OCI-LY1 (cell line): ENCODE data around the gene FUT8.

Experiments used
- H2AFZ ChIP-seq: fragments of 200-600 bp; sonication (generic), shearing (Covaris generic); 2 replicates; pipeline ENCODE4 v1.6.0; 2014; ENCODE audit warnings: antibody characterized with exemption, mild to moderate bottlenecking, low read length
- H3F3A ChIP-seq: fragments of 200-600 bp; sonication (generic), shearing (Covaris generic); 2 replicates; pipeline ENCODE4 v1.6.0; 2014; ENCODE audit warnings: mild to moderate bottlenecking, antibody characterized with exemption, low read length, moderate library complexity; ENCODE audit not compliant: insufficient read depth
- H3K27ac ChIP-seq: fragments of 200-600 bp; sonication (generic); 2 replicates; pipeline ENCODE4 v1.5.1; 2014; ENCODE audit warnings: low read length, mixed run types, mild to moderate bottlenecking, low read depth; ENCODE audit not compliant: poor library complexity, severe bottlenecking
- H3K27me3 ChIP-seq: fragments of 200-600 bp; sonication (generic); 2 replicates; pipeline ENCODE4 v1.6.0; 2014; ENCODE audit warnings: antibody characterized with exemption, mild to moderate bottlenecking, low read length, moderate library complexity; ENCODE audit not compliant: insufficient read depth
- H3K36me3 ChIP-seq: fragments of 200-600 bp; sonication (generic); 2 replicates; pipeline ENCODE4 v1.6.1; 2014; ENCODE audit warnings: mild to moderate bottlenecking, antibody characterized with exemption, low read length, moderate library complexity, mixed read lengths; ENCODE audit not compliant: insufficient read depth
- H3K4me1 ChIP-seq: fragments of 200-600 bp; sonication (generic); 2 replicates; pipeline ENCODE4 v1.5.1; 2014; ENCODE audit warnings: mild to moderate bottlenecking, low read length, moderate library complexity; ENCODE audit not compliant: insufficient read depth, severe bottlenecking
- H3K4me2 ChIP-seq: fragments of 200-600 bp; sonication (generic), shearing (Covaris generic); 2 replicates; pipeline ENCODE4 v1.6.1; 2014; ENCODE audit warnings: low read length
- H3K4me3 ChIP-seq: fragments of 200-600 bp; sonication (generic); 2 replicates; pipeline ENCODE4 v1.5.1; 2014; ENCODE audit warnings: low read length, low read depth, mild to moderate bottlenecking, mixed read lengths; ENCODE audit not compliant: poor library complexity, severe bottlenecking
- H3K79me2 ChIP-seq: fragments of 200-600 bp; shearing (Covaris generic); 2 replicates; pipeline ENCODE4 v1.6.1; 2016; ENCODE audit warnings: mixed run types, low read length, mixed read lengths; ENCODE audit not compliant: insufficient read depth
- H3K9ac ChIP-seq: fragments of 200-600 bp; sonication (generic), shearing (Covaris generic); 2 replicates; pipeline ENCODE4 v1.6.1; 2014; ENCODE audit warnings: mild to moderate bottlenecking, low read length, mixed read lengths
- H3K9me2 ChIP-seq: fragments of 200-600 bp; sonication (generic), shearing (Covaris generic); 2 replicates; pipeline ENCODE4 v1.6.1; 2014; ENCODE audit warnings: low read depth, mild to moderate bottlenecking, low read length, mixed read lengths
- H3K9me3 ChIP-seq: fragments of 200-600 bp; shearing (Covaris generic); 2 replicates; pipeline ENCODE4 v1.6.1; 2014; ENCODE audit warnings: low read length, mixed read lengths
- H4K20me1 ChIP-seq: fragments of 200-600 bp; sonication (generic), shearing (Covaris generic); 2 replicates; pipeline ENCODE4 v1.6.0; 2016; ENCODE audit warnings: mild to moderate bottlenecking, low read length; ENCODE audit not compliant: insufficient read depth
- CTCF ChIP-seq: fragments of 200-600 bp; sonication (generic), shearing (Covaris generic); IDR thresholded peaks from 2 replicates; pipeline ENCODE4 v1.5.1; 2017; ENCODE audit warnings: mild to moderate bottlenecking, antibody characterized with exemption, low read length, moderate library complexity, mixed read lengths
- EZH2 ChIP-seq: fragments of 200-600 bp; sonication (generic), shearing (Covaris generic); IDR thresholded peaks from 2 replicates; pipeline ENCODE4 v1.8.0; 2017; ENCODE audit warnings: borderline replicate concordance, mixed run types, mild to moderate bottlenecking, antibody characterized with exemption, low read length, moderate library complexity, mixed read lengths

Gene FUT8

GRCh38 chr14:65618996-65619395, 206.5 kb downstream of the FUT8 start:
- H3K4me1 ChIP-seq: no peaks in the 10 kb centered on the region
- peaks cover 11% of the 10 kb centered on the region for H3K36me3 ChIP-seq
- H3K9me2 ChIP-seq: no peaks in the 10 kb centered on the region
- H4K20me1 ChIP-seq: no peaks in the 10 kb centered on the region
- no peaks in the 10 kb centered on the region for H3K79me2 ChIP-seq
- H3K27ac ChIP-seq: no peak overlapping the region
- no peaks in the 10 kb centered on the region for H3K9me3 ChIP-seq
- H3K4me3 ChIP-seq: no peak overlapping the region
- no peaks in the 10 kb centered on the region for H3K27me3 ChIP-seq
- H3K4me2 ChIP-seq: no peak overlapping the region
- H2AFZ ChIP-seq: no peak overlapping the region
- H3K9ac ChIP-seq: no peak overlapping the region
- no peak for TF ChIP-seq CTCF
- no peak for TF ChIP-seq EZH2
- H3F3A ChIP-seq: no peaks in the 10 kb centered on the region

GRCh38 chr14:65620195-65620594, 207.7 kb downstream of the FUT8 start:
- H3K36me3 ChIP-seq: peaks cover 11% of the 10 kb centered on the region
- H2AFZ ChIP-seq: no peak overlapping the region
- H3K27ac ChIP-seq: no peak overlapping the region
- no peaks in the 10 kb centered on the region for H3K4me1 ChIP-seq
- no peaks in the 10 kb centered on the region for H3F3A ChIP-seq
- H4K20me1 ChIP-seq: no peaks in the 10 kb centered on the region
- no peak overlapping the region for H3K4me3 ChIP-seq
- no peak overlapping the region for H3K4me2 ChIP-seq
- no peak for TF ChIP-seq CTCF
- TF ChIP-seq EZH2: no peak
- no peaks in the 10 kb centered on the region for H3K9me3 ChIP-seq
- no peaks in the 10 kb centered on the region for H3K27me3 ChIP-seq
- H3K9ac ChIP-seq: no peak overlapping the region
- H3K9me2 ChIP-seq: no peaks in the 10 kb centered on the region
- H3K79me2 ChIP-seq: no peaks in the 10 kb centered on the region

- no peaks in the 10 kb centered on the region for H3K9me3 ChIP-seq
- no peaks in the 10 kb centered on the region for H3K4me1 ChIP-seq
- H3K27ac ChIP-seq: no peak overlapping the region
- H2AFZ ChIP-seq: no peak overlapping the region
- no peak for TF ChIP-seq EZH2
- TF ChIP-seq CTCF: no peak; the same call in 1 of the 2 replicates
- H3K9ac ChIP-seq: no peak overlapping the region
- H3K9me2 ChIP-seq: no peaks in the 10 kb centered on the region
- no peak overlapping the region for H3K4me3 ChIP-seq
- peaks cover 13% of the 10 kb centered on the region; the same call in 1 of the 2 replicates for H3K36me3 ChIP-seq
- H3K27me3 ChIP-seq: no peaks in the 10 kb centered on the region
- no peak overlapping the region for H3K4me2 ChIP-seq
- no peaks in the 10 kb centered on the region for H3F3A ChIP-seq
- H4K20me1 ChIP-seq: no peaks in the 10 kb centered on the region
- no peaks in the 10 kb centered on the region for H3K79me2 ChIP-seq
These were observed 210.2 kb downstream of the FUT8 start for GRCh38 chr14:65622703-65623102.
